Stimulated activated CD4-positive, alpha-beta T cell treated with anti-CD3 and anti-CD28 coated beads, Interleukin-12 subunit alpha, Interleukin-12 subunit beta, amount 100 ng/mL, for 24 hours (primary cell): ENCODE data around the gene ANTKMT.
A peak's percentile ranks its signal among the peaks of the same experiment; 100 is the strongest.

ENCODE experiments used
- DNase-seq, 2 experiments: peaks; one replicate each; pipeline ENCODE4 v3.0.0-alpha.2; 2020; ENCODE audit warnings: low read depth in 2 of 2

The ANTKMT gene

DNA sequence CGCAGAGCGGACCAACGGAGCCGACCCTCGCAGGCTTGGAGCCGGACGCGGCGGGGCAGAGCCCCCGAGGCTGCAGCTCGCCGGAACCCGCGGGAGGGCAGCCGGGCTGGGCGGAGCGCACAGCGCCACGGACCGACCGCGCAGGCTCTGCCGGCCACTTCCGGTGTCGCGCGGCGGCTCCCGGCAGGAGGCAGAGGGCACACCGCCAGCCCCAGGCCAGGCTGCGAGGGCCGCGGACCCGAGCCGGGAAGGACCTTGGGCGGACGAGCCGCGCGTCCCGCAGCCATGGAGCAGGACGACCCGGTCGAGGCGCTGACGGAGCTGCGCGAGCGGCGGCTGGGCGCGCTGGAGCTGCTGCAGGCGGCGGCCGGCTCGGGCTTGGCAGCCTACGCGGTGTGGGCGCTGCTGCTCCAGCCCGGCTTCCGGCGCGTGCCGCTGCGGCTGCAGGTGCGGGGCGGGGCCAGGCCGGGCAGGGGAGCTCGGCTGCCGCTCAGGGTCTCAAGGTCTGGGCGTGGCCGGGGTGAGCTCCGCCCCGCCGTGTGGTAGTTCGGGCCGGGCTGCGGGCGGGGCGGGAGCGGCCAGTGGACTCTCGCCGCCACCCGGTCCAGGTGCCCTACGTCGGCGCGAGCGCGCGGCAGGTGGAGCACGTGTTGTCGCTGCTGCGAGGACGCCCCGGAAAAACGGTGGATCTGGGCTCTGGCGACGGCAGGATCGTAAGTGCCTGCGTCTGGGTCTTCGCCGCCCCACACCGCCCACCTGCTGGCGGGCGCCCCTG is at the start of gene ANTKMT:
ANTKMT (plus strand) TSS at position 157 of the 775 bp plus-strand sequence; CDS start at position 286, 129 bp downstream.
- peak; percentile 61 to 72 for DNase-seq

GRCh38 chr16:671353-672131 is 49.4 kb upstream of the ANTKMT start:
- DNase-seq, result no peak

DNA sequence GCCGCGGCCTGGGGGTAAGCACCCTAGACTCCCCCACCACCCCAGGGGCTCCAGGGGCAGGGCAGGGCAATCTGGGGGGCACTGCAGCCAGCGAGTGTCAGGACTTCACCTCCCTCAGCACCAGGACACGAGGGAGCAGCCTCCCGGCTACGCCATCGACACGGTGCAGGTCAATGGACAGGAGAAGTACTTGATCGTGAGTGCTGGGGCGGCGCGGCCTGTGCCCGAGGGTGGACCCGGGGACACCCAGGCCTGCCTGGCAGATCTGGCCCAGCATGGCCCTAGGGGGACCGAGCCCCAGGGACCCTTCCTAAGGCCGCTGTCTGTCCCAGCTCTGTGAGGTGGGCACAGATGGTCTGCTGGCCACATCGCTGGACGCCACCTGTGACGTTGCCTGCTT is 48.6 kb upstream of the ANTKMT start:
- DNase-seq, result no peak

DNA sequence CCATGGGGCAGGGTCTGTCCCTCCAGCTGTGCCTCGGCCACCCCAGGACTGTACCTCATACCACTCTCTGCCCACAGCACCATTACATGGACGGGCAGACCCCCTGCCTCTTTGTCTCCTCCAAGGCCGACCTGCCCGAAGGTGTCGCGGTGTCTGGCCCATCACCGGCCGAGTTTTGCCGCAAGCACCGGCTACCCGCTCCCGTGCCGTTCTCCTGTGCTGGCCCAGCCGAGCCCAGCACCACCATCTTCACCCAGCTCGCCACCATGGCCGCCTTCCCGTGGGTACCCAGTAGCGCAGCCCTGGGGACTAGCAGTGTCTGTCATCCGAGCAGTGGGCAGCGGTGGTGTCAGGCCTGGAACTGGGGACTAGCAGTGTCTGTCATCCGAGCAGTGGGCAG is 48.1 kb upstream of the ANTKMT start:
- no peak for DNase-seq

- no peak for DNase-seq
Measured at GRCh38 chr16:673399-673991, 47.5 kb upstream of the ANTKMT start.

GRCh38 chr16:674214-674881 is 46.6 kb upstream of the ANTKMT start:
- no peak for DNase-seq

GRCh38 chr16:674968-675883 is 45.7 kb upstream of the ANTKMT start, which contains the start of gene RHBDL1:
Gene RHBDL1 (plus strand): TSS chr16:675671. CDS start chr16:675791, 120 bp downstream.
- no peak for DNase-seq

GRCh38 chr16:675884-676564 is 44.9 kb upstream of the ANTKMT start:
- DNase-seq, result no peak

DNA sequence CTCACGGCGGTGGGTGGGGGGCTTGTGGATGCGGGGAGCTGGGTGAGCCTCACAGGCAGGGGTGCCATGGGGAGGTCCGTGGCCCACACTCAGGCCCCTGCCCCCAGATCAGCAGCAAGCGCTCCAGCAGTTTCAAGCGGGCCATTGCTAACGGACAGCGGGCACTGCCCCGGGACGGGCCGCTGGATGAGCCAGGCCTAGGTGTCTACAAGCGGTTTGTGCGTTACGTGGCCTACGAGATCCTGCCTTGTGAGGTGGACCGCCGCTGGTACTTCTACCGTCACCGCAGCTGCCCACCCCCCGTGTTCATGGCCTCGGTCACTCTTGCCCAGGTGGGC is 44.4 kb upstream of the ANTKMT start:
- DNase-seq, result no peak

DNA sequence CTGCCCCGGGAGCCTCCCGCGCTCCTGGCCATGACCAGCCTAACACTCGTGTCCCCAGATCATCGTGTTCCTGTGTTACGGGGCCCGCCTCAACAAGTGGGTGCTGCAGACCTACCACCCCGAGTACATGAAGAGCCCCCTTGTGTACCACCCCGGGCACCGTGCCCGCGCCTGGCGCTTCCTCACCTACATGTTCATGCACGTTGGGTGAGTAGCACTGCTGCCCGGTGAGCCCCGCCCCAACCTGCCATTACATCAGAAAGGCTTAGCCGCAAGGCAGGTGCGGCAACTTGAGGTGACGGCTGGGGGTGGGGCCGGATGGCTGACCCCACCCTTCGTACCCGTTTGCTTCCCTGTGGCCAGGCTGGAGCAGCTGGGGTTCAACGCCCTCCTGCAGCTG is 44.0 kb upstream of the ANTKMT start:
- no peak for DNase-seq

DNA sequence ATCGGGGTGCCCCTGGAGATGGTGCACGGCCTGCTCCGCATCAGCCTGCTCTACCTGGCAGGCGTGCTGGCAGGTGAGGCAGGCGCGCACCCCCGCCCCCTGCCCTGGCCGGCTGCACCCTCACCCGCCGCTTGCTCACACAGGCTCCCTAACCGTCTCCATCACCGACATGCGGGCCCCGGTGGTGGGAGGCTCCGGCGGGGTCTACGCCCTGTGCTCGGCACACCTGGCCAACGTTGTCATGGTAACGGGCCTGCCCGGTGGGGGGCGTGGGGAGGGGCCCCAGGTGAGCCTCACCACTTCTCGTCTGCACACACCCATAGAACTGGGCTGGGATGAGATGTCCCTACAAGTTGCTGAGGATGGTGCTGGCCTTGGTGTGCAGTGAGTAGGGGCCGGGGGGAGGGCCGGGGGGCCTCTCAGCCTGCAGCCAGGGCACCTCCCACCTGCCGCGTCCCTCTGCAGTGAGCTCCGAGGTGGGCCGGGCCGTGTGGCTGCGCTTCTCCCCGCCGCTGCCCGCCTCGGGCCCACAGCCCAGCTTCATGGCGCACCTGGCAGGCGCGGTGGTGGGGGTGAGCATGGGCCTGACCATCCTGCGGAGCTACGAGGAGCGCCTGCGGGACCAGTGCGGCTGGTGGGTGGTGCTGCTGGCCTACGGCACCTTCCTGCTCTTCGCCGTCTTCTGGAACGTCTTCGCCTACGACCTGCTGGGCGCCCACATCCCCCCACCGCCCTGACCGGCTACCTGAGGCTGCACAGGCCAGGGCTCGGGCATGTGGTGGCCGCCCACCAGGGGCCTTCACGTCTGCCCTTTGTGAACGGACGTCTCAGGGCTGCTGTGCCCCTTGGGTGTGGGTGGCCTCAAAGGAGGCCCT is 43.4 kb upstream of the ANTKMT start:
- DNase-seq, result no peak

GRCh38 chr16:678209-678857 is 42.6 kb upstream of the ANTKMT start:
- no peak for DNase-seq

GRCh38 chr16:678858-679813 is 41.8 kb upstream of the ANTKMT start:
- no peak for DNase-seq

GRCh38 chr16:679814-680624 is 40.9 kb upstream of the ANTKMT start, which contains the start of gene STUB1:
Gene STUB1 (plus strand): TSS chr16:680410. CDS start chr16:680526, 116 bp downstream.
- peak; percentile 82 to 90 for DNase-seq

GRCh38 chr16:680625-680945 is 40.4 kb upstream of the ANTKMT start:
- no peak for DNase-seq

DNA sequence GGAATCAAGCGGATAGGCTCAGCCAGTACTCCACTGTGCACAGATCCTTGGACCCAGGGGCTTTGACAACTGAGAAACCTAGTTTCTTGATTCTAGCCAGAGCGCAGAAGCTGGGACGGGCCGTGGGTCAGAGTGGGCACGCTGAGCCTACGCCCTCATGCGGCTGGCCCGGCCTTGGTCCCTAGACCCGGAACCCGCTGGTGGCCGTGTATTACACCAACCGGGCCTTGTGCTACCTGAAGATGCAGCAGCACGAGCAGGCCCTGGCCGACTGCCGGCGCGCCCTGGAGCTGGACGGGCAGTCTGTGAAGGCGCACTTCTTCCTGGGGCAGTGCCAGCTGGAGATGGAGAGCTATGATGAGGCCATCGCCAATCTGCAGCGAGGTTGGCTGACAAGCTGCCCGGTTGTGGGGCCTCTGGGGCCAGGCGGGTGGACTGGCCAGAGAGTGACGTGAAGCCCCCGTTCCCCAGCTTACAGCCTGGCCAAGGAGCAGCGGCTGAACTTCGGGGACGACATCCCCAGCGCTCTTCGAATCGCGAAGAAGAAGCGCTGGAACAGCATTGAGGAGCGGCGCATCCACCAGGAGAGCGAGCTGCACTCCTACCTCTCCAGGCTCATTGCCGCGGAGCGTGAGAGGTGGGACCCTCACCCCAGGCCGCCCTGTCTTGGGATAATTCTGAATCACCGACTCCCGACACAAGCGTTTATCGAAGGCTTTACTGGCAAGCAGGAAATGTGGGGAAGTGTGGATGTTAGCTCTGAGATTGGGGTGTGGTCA is 39.8 kb upstream of the ANTKMT start:
- no peak for DNase-seq
